DMS114 treated with DMSO at 0.1 percent for 48 hours (cell line): ENCODE measurements around the gene ZNF165.
"Not testable (repeated sequence)": the region's sequence is repeated elsewhere in the genome, so short reads cannot be mapped to it uniquely, and the experiment has no call there.

ENCODE experiments used
- DNase-seq: peaks from one replicate; lab custom pipeline; 2025; ENCODE audit not compliant: unreplicated experiment; lab: John Stamatoyannopoulos, UW

The ZNF165 gene

DNA sequence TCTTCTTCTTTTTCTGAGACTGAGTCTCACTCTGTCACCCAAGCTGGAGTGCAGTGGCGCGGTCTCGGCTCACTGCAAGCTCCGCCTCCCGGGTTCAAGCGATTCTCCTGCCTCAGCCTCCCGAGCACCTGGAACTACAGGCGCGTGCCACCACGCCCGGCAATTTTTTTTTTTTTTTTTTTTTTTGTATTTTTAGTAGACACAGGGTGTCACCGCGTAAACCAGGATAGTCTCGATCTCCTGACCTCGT, at the start of gene ZNF165:
Gene ZNF165, plus strand, starts transcription at position 188 of the 250 bp plus-strand sequence. CDS start 4,913 bp downstream, outside the sequence.
- not testable (repeated sequence) for DNase-seq

GRCh38 chr6:28053584-28053983, 26.8 kb upstream of the ZNF165 start:
- DNase-seq: no peak

GRCh38 chr6:28060405-28060804, 20.0 kb upstream of the ZNF165 start:
- DNase-seq: no peak

DNA sequence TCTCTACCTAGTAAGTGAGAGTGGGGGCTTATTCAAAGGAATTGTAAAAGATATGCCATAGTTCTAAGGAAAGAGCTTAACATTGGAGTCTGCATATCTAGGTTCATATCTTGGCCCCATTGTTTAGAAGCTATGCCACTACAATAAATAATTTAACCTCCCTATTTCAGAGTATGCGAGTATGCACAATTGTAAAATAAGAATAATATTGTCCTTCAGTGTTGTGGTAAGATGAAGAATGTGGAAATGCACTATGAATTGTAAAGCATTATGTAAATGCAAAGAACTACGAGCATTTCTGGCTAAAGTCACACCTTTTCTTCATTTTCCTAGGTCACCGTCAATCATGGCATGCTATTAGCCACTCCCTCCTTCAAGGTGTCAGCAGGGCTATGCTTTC, 16.1 kb upstream of the ZNF165 start:
- DNase-seq: no peak

GRCh38 chr6:28068067-28068466, 12.3 kb upstream of the ZNF165 start:
- DNase-seq: no peak

- not testable (repeated sequence) for DNase-seq
These were observed 9.4 kb upstream of the ZNF165 start for GRCh38 chr6:28070968-28071367.

GRCh38 chr6:28078050-28078449, 2.3 kb upstream of the ZNF165 start:
- no peak for DNase-seq

DNA sequence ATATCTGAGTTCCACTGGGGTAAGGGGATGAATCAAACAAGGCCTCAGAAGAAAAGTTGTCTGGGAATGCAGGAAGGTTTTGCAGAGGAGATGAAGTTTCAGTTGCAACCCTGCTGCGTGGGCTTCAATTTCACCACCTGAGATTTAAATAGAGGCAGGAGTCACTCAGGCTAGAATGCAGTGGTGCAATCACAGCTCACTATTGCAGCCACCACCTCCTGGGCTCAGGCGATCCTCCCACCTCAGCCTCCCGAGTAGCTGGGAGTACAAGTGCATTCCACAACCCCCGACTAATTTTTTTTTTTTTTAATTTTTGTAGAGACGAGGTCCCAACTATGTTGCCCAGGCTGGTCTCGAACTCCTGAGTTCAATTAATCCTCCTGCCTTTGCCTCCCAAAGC, 1.5 kb upstream of the ZNF165 start:
- DNase-seq: no peak

GRCh38 chr6:28080631-28081485, 490 bp downstream of the ZNF165 start:
- DNase-seq: peak; percentile 97

GRCh38 chr6:28081486-28081751, 1.1 kb downstream of the ZNF165 start:
- no peak for DNase-seq

DNA sequence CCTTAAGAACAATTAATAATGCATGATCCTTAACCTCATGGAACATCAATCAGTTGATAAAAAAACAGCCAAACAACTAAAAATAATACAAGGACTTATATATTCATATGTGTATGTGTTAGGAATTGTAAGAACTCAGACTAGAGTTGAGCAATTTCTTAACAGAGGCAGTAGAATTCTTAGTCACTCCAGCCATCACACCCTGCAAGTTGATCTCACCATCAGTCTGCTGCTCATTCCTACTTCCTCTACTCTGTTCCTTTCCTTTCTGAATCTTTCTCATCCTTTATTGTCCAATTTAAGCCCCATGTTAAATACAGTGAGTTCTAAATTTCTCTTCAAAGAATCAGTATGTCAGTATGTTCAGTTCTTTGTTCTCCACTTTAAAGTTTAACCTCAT, 2.6 kb downstream of the ZNF165 start:
- no peak for DNase-seq

DNA sequence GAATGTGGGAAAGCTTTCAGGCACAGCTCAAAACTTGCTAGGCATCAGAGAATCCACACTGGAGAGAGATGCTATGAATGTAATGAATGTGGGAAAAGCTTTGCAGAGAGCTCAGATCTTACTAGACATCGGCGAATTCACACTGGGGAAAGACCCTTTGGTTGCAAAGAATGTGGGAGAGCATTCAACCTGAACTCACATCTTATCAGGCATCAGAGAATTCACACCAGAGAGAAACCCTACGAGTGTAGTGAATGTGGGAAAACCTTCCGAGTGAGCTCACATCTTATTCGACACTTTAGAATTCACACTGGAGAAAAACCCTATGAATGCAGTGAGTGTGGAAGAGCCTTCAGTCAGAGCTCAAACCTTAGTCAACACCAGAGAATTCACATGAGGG, 8.7 kb downstream of the ZNF165 start:
- DNase-seq: no peak

DNA sequence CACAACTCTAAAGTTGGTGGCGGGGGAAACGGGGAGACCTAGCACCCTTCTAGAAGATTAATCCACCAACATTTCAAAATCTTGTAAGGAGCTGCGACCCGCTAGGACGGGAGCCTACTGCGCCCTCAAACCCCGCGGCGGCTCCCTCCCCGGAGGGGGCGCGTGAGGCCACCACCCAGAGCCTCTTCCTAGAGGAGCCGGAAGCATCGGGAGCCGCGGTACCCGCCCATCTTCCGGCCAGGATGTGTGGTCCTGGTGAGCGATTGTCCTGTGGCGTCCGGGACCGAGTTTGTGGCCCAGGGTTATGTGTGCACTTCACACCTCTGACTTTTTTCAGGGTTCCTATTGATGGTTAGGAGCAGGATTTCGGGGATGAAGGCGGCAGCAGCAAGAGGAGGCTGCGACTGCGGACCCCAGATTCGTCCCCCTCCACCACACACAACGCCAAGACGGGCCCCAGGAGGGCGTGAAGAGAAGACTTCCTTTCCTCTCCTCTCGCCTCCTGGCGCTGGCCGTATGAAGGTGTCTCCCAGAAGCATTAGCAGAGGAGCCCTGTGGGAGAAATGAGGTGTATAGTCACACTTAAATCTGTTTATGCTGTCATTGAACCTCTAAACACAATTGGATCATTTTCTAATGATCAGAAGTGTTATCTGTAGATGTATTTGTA, 10.7 kb downstream of the ZNF165 start:
- no peak for DNase-seq

- DNase-seq: not testable (repeated sequence)
These were observed 21.9 kb downstream of the ZNF165 start for GRCh38 chr6:28102222-28102621.

- DNase-seq: not testable (repeated sequence)
These were observed 22.3 kb downstream of the ZNF165 start for GRCh38 chr6:28102699-28103098.

GRCh38 chr6:28104392-28105244, 24.2 kb downstream of the ZNF165 start:
- DNase-seq: peak; percentile 75

- no peak for DNase-seq
These were observed 24.9 kb downstream of the ZNF165 start for GRCh38 chr6:28105245-28105639.

GRCh38 chr6:28107506-28107905, 27.1 kb downstream of the ZNF165 start:
- no peak for DNase-seq

DNA sequence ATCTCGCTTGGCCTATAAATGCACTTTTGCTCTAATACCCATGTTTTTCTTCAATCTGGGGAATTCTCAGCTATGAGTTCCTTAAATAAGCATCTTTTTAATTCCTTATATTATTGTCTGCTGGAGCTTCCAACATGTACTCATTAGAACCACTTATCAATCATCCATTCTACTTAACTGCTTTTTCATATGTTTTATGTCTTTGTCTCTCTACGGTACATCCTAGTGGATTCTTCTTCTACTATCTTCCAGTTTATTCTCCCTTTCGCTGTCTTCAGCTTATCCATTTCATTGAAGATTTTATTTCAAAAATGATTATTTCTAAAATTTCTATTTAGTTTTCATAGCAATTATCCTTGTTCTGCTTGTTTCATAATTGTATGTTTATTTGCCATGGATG, 31.6 kb downstream of the ZNF165 start:
- no peak for DNase-seq

DNA sequence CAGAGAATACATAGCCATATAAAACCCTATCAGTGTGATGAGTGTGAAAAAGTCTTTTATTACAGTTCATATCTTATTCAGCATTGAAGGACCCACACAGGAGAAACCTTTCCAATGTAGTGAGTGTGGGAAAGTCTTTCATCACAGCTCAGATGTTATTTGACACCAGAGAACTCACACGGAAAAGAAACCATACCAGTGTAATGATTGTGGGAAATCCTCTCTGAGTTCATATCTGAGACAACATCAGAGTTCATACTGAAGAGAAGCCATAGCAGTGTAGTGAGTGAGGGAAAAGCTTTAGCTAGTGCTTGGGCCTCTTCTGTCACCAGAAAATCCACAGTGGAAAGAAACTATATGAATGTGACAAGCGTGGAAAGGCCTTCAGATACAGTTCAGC, 35.4 kb downstream of the ZNF165 start:
- no peak for DNase-seq

DNA sequence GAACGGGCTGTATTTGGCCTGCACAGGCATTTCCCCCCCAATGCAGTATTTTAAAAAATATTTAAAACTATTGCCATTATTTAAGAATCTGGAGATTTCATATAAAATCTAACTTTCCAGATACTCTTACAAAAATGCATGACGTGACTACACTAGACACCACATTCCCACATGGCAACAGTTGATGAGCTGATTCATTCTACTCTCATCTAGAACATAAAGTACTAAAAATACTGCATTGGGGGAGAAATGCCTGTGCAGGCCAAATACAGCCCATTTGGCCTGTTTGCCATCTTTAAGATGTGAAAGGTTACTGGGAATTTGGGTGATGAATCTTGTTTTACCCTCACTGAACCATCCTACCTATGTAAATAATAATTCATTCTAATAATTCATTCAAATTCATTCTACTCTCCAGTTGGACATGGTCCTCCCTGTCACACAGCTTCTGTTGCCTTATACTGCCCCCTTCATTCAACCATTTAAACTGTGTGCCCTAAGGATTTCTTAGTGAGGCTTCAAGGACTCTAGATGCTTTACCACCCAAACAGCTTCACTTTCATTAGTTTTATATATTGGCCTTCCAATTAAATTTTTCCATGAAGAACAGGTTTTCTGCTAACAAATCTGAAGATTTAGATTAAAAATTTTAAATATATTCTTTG, 37.1 kb downstream of the ZNF165 start:
- DNase-seq: no peak
